ENCODE data around the gene POLE.

POLE gene

GRCh38 chr12:132631666-132632065 lies 55.5 kb downstream of the POLE start:
- TF ChIP-seq SP1 (IDR thresholded peaks at IDR 0.05), result no peak
- TF ChIP-seq LEF1 (IDR thresholded peaks at IDR 0.05; ENCODE audit: borderline replicate concordance), result no peak
- TF ChIP-seq HDGF (IDR thresholded peaks at IDR 0.05; ENCODE audit: borderline replicate concordance), result no peak
- TF ChIP-seq ZNF384 (IDR thresholded peaks at IDR 0.05), result no peak
- no peak for TF ChIP-seq NFRKB (IDR thresholded peaks at IDR 0.05)
- TF ChIP-seq ELF4 (IDR thresholded peaks at IDR 0.05), result no peak
- TF ChIP-seq ARNT (IDR thresholded peaks at IDR 0.05), result no peak
- TF ChIP-seq FOXM1 (IDR thresholded peaks at IDR 0.05; ENCODE audit: borderline replicate concordance), result no peak
- no peak for TF ChIP-seq CTBP1 (IDR thresholded peaks at IDR 0.05; ENCODE audit: borderline replicate concordance)
- no peak for TF ChIP-seq BHLHE40 (IDR thresholded peaks at IDR 0.05; ENCODE audit: borderline replicate concordance)
- TF ChIP-seq L3MBTL2 (conservative IDR thresholded peaks at IDR 0.05), result no peak
- no peak for TF ChIP-seq FOXA1 (IDR thresholded peaks at IDR 0.05)
- no peak for TF ChIP-seq PKNOX1 (IDR thresholded peaks at IDR 0.05)
- TF ChIP-seq SUZ12 (IDR thresholded peaks at IDR 0.05), result no peak
- TF ChIP-seq TARDBP (IDR thresholded peaks at IDR 0.05), result no peak
- DNase-seq (ENCODE audit: extremely low spot score), result no peak
- ChIA-PET POLR2A (no interaction called here), CTCF (no interaction called here)

GRCh38 chr12:132630672-132631071 lies 56.5 kb downstream of the POLE start:
- CTCF ChIA-PET, result no interaction called here
- no peak for DNase-seq (ENCODE audit: extremely low spot score)
- TF ChIP-seq ZNF384 (IDR thresholded peaks at IDR 0.05) (no peak), LEF1 (IDR thresholded peaks at IDR 0.05; ENCODE audit: borderline replicate concordance) (no peak), SP1 (IDR thresholded peaks at IDR 0.05) (no peak), TARDBP (IDR thresholded peaks at IDR 0.05) (no peak), FOXM1 (IDR thresholded peaks at IDR 0.05; ENCODE audit: borderline replicate concordance) (no peak), CTBP1 (IDR thresholded peaks at IDR 0.05; ENCODE audit: borderline replicate concordance) (no peak), ARNT (IDR thresholded peaks at IDR 0.05) (no peak)
- POLR2A ChIA-PET, result no interaction called here

- ChIA-PET CTCF (no interaction called here), POLR2A (no interaction called here)
- no peak for DNase-seq (ENCODE audit: extremely low spot score)
- TF ChIP-seq ARNT (IDR thresholded peaks at IDR 0.05) (no peak), ELF4 (IDR thresholded peaks at IDR 0.05) (no peak), ZNF384 (IDR thresholded peaks at IDR 0.05) (no peak), TARDBP (IDR thresholded peaks at IDR 0.05) (no peak), PKNOX1 (IDR thresholded peaks at IDR 0.05) (no peak), LEF1 (IDR thresholded peaks at IDR 0.05; ENCODE audit: borderline replicate concordance) (no peak), NFRKB (IDR thresholded peaks at IDR 0.05) (no peak), CTBP1 (IDR thresholded peaks at IDR 0.05; ENCODE audit: borderline replicate concordance) (no peak), HDGF (IDR thresholded peaks at IDR 0.05; ENCODE audit: borderline replicate concordance) (no peak), L3MBTL2 (conservative IDR thresholded peaks at IDR 0.05) (no peak)
Observed at GRCh38 chr12:132629330-132629729, 57.8 kb downstream of the POLE start.

GRCh38 chr12:132625731-132626430 lies 61.3 kb downstream of the POLE start:
- POLR2A ChIA-PET, result no interaction called here
- no peak for TF ChIP-seq BHLHE40 (IDR thresholded peaks at IDR 0.05; ENCODE audit: borderline replicate concordance)
- DNase-seq (ENCODE audit: extremely low spot score), result no peak
- CTCF ChIA-PET, result interaction anchor here (0.5 kb wide), 1 partner anchor 67 kb away, joined by 4 read pairs; no protein-coding TSS in a partner anchor

- TF ChIP-seq PKNOX1 (IDR thresholded peaks at IDR 0.05), result no peak
- TF ChIP-seq NFRKB (IDR thresholded peaks at IDR 0.05), result no peak
- no peak for TF ChIP-seq HDGF (IDR thresholded peaks at IDR 0.05; ENCODE audit: borderline replicate concordance)
- TF ChIP-seq ELF4 (IDR thresholded peaks at IDR 0.05), result no peak
- no peak for TF ChIP-seq SUZ12 (IDR thresholded peaks at IDR 0.05)
- TF ChIP-seq FOXM1 (IDR thresholded peaks at IDR 0.05; ENCODE audit: borderline replicate concordance), result no peak
- no peak for TF ChIP-seq BHLHE40 (IDR thresholded peaks at IDR 0.05; ENCODE audit: borderline replicate concordance)
- DNase-seq (ENCODE audit: extremely low spot score), result no peak
- POLR2A ChIA-PET, result no interaction called here
- CTCF ChIA-PET, result interaction anchor here (0.5 kb wide), 1 partner anchor 68 kb away, joined by 4 read pairs; no protein-coding TSS in a partner anchor
Observed at GRCh38 chr12:132624910-132625630, 62.1 kb downstream of the POLE start.

- ChIA-PET CTCF (no interaction called here), POLR2A (no interaction called here)
- no peak for TF ChIP-seq FOXA1 (IDR thresholded peaks at IDR 0.05)
- no peak for TF ChIP-seq TARDBP (IDR thresholded peaks at IDR 0.05)
- no peak for TF ChIP-seq NFRKB (IDR thresholded peaks at IDR 0.05)
- no peak for TF ChIP-seq CTBP1 (IDR thresholded peaks at IDR 0.05; ENCODE audit: borderline replicate concordance)
- TF ChIP-seq L3MBTL2 (conservative IDR thresholded peaks at IDR 0.05), result no peak
- no peak for TF ChIP-seq PKNOX1 (IDR thresholded peaks at IDR 0.05)
- no peak for TF ChIP-seq ELF4 (IDR thresholded peaks at IDR 0.05)
- no peak for TF ChIP-seq ZNF384 (IDR thresholded peaks at IDR 0.05)
- no peak for TF ChIP-seq FOXK2 (IDR thresholded peaks at IDR 0.05)
- TF ChIP-seq BHLHE40 (IDR thresholded peaks at IDR 0.05; ENCODE audit: borderline replicate concordance), result no peak
- TF ChIP-seq SUZ12 (IDR thresholded peaks at IDR 0.05), result no peak
- TF ChIP-seq SP1 (IDR thresholded peaks at IDR 0.05), result no peak
- TF ChIP-seq FOXM1 (IDR thresholded peaks at IDR 0.05; ENCODE audit: borderline replicate concordance), result no peak
- TF ChIP-seq LEF1 (IDR thresholded peaks at IDR 0.05; ENCODE audit: borderline replicate concordance), result no peak
- TF ChIP-seq HDGF (IDR thresholded peaks at IDR 0.05; ENCODE audit: borderline replicate concordance), result no peak
- TF ChIP-seq ARNT (IDR thresholded peaks at IDR 0.05), result no peak
- DNase-seq (ENCODE audit: extremely low spot score), result no peak
Observed at GRCh38 chr12:132624186-132624855, 62.8 kb downstream of the POLE start.

Measured in HEK293T (cell line).